ENCODE measurements around the gene WNT2. TPM values are rescaled to one million over a fixed set of nuclear protein-coding genes. Genes with fewer than 3 reads are reported as not detected.

WNT2 gene
- total and polyA plus RNA-seq, 2 of the 4 experiments (the other 2 are of a cell fraction): 1.8 to 1.9 TPM

GRCh38 chr7:117325836-117326235, 3.0 kb upstream of the WNT2 start:
- H4K8ac ChIP-seq (ENCODE audit: low read depth in 2 of 2, low read length in 2 of 2): no peak overlapping the region
- H2BK120ac ChIP-seq (ENCODE audit: low read depth, low read length): no peak overlapping the region
- H3K56ac ChIP-seq (ENCODE audit: extremely low read depth, insufficient read depth, low read length): no peak overlapping the region
- no peak overlapping the region for H3K4me2 ChIP-seq (ENCODE audit: low read depth, low read length)
- no CpG with 5 or more reads among the region's 1 CpG for WGBS, 2 experiments (ENCODE audit: extremely low coverage in 2 of 2, insufficient read length in 1 of 2)
- intact Hi-C loops (cut with micrococcal nuclease) (no loop called here), dilution Hi-C loops (cut with HindIII; ENCODE audit: low sequenced_read_pairs, unreplicated experiment) (no loop called here), in situ Hi-C loops (cut with MboI; ENCODE audit: low sequenced_read_pairs) (no loop called here)
- H4K20me1 ChIP-seq (ENCODE audit: insufficient read depth, low read length): no peaks in the 10 kb centered on the region
- no peak overlapping the region for H2BK5ac ChIP-seq (ENCODE audit: low read depth, low read length, poor library complexity, severe bottlenecking)
- no peak overlapping the region for H3K4me3 ChIP-seq (ENCODE audit: insufficient read depth, low read depth, low read length)
- peaks cover 24% of the 10 kb centered on the region for H3K27me3 ChIP-seq (ENCODE audit: control insufficient read depth, insufficient read depth, low read length)
- no peak overlapping the region for H3K4ac ChIP-seq (ENCODE audit: low read depth, low read length)
- H3K9me1 ChIP-seq (ENCODE audit: insufficient read depth, low read length): 0 out of 2 replicates have a peak, but pooled peaks cover 2% of the 10 kb centered on the region
- H4K5ac ChIP-seq (ENCODE audit: low read depth, low read length): no peak overlapping the region
- no peak overlapping the region for H3K18ac ChIP-seq (ENCODE audit: low read depth, low read length)
- ChIA-PET CTCF (no interaction called here), POLR2A (ENCODE audit: unreplicated experiment) (no interaction called here)
- no peak overlapping the region for H3K27ac ChIP-seq (ENCODE audit: insufficient read depth, low read length)
- H3K23ac ChIP-seq (ENCODE audit: low read depth, low read length): no peak overlapping the region
- no peaks in the 10 kb centered on the region for H3K79me1 ChIP-seq (ENCODE audit: low read depth in 1 of 2, low read length in 2 of 2)
- H3K4me1 ChIP-seq (ENCODE audit: control insufficient read depth, insufficient read depth, low read length): peaks cover 7% of the 10 kb centered on the region; the same call in 1 of the 2 replicates
- no peak overlapping the region for H2BK15ac ChIP-seq (ENCODE audit: low read depth, low read length)
- no peak overlapping the region for H2AK5ac ChIP-seq (ENCODE audit: low read depth, low read length)
- no peak for ATAC-seq (ENCODE audit: low read depth)
- no peak overlapping the region for H3K9ac ChIP-seq (ENCODE audit: low read depth, low read length)
- no peak overlapping the region for H2AK9ac ChIP-seq (replicated peaks; ENCODE audit: low read depth, low read length, poor library complexity)
- TF ChIP-seq RFX5 (IDR thresholded peaks at IDR 0.05; ENCODE audit: low read depth, low read length): no peak
- no peak for TF ChIP-seq CEBPB (IDR thresholded peaks at IDR 0.05; ENCODE audit: low read depth, low read length)
- TF ChIP-seq BHLHE40 (IDR thresholded peaks at IDR 0.05; ENCODE audit: low read depth, low read length): no peak
- no peak for TF ChIP-seq CTCF (conservative IDR thresholded peaks at IDR 0.05; ENCODE audit: low read depth, low read length)
- TF ChIP-seq RCOR1 (IDR thresholded peaks at IDR 0.05; ENCODE audit: insufficient replicate concordance, low read length): no peak
- TF ChIP-seq SMC3 (IDR thresholded peaks at IDR 0.05; ENCODE audit: low read depth, low read length): no peak
- TF ChIP-seq MAFK (IDR thresholded peaks at IDR 0.05; ENCODE audit: low read depth, low read length): no peak
- no peak for TF ChIP-seq CHD1 (IDR thresholded peaks at IDR 0.05; ENCODE audit: low read depth, low read length)
- TF ChIP-seq POLR2A (IDR thresholded peaks at IDR 0.05; ENCODE audit: low read depth, low read length): no peak
- no peak for TF ChIP-seq MAZ (IDR thresholded peaks at IDR 0.05; ENCODE audit: borderline replicate concordance, low read depth, low read length)
- no peak for TF ChIP-seq FOS (IDR thresholded peaks at IDR 0.05; ENCODE audit: low read depth, low read length)
- TF ChIP-seq RAD21 (IDR thresholded peaks at IDR 0.05; ENCODE audit: low read length): no peak
- no peak for TF ChIP-seq USF2 (IDR thresholded peaks at IDR 0.05; ENCODE audit: low read depth, low read length)
- TF ChIP-seq NFE2L2 (IDR thresholded peaks at IDR 0.05; ENCODE audit: low read depth, low read length): no peak
- TF ChIP-seq, protein P1, sequence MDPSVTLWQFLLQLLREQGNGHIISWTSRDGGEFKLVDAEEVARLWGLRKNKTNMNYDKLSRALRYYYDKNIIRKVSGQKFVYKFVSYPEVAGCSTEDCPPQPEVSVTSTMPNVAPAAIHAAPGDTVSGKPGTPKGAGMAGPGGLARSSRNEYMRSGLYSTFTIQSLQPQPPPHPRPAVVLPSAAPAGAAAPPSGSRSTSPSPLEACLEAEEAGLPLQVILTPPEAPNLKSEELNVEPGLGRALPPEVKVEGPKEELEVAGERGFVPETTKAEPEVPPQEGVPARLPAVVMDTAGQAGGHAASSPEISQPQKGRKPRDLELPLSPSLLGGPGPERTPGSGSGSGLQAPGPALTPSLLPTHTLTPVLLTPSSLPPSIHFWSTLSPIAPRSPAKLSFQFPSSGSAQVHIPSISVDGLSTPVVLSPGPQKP (IDR thresholded peaks at IDR 0.05; ENCODE audit: borderline replicate concordance, low read depth, low read length): no peak
- H2AFZ ChIP-seq (replicated peaks; ENCODE audit: low read length, poor library complexity): no peak overlapping the region
- H3K36me3 ChIP-seq (ENCODE audit: control insufficient read depth, insufficient read depth, low read length): peaks cover 2% of the 10 kb centered on the region; the same call in 1 of the 2 replicates
- no peak overlapping the region for H2BK20ac ChIP-seq (ENCODE audit: low read depth, low read length)
- BruUV-seq (replicated peaks): no TSS peak
- H3K14ac ChIP-seq (replicated peaks; ENCODE audit: low read depth, low read length): no peak overlapping the region
- H4K91ac ChIP-seq (ENCODE audit: insufficient read depth, low read depth, low read length): no peak overlapping the region
- H3K9me3 ChIP-seq (ENCODE audit: control insufficient read depth, insufficient read depth, low read length): peaks cover 6% of the 10 kb centered on the region; the same call in 1 of the 2 replicates
- peak; percentile 28 for DNase-seq
